Left forelimb (tissue), 1 donor: ENCODE measurements around the gene ARID4B.
"Not testable (repeated sequence)": the region's sequence is repeated elsewhere in the genome, so short reads cannot be mapped to it uniquely, and the experiment has no call there.

Source experiments
- DNase-seq: peaks from one replicate; pipeline ENCODE4 v3.0.0-alpha.2; 2018; ENCODE audit warnings: low spot score

ARID4B gene, protein sequence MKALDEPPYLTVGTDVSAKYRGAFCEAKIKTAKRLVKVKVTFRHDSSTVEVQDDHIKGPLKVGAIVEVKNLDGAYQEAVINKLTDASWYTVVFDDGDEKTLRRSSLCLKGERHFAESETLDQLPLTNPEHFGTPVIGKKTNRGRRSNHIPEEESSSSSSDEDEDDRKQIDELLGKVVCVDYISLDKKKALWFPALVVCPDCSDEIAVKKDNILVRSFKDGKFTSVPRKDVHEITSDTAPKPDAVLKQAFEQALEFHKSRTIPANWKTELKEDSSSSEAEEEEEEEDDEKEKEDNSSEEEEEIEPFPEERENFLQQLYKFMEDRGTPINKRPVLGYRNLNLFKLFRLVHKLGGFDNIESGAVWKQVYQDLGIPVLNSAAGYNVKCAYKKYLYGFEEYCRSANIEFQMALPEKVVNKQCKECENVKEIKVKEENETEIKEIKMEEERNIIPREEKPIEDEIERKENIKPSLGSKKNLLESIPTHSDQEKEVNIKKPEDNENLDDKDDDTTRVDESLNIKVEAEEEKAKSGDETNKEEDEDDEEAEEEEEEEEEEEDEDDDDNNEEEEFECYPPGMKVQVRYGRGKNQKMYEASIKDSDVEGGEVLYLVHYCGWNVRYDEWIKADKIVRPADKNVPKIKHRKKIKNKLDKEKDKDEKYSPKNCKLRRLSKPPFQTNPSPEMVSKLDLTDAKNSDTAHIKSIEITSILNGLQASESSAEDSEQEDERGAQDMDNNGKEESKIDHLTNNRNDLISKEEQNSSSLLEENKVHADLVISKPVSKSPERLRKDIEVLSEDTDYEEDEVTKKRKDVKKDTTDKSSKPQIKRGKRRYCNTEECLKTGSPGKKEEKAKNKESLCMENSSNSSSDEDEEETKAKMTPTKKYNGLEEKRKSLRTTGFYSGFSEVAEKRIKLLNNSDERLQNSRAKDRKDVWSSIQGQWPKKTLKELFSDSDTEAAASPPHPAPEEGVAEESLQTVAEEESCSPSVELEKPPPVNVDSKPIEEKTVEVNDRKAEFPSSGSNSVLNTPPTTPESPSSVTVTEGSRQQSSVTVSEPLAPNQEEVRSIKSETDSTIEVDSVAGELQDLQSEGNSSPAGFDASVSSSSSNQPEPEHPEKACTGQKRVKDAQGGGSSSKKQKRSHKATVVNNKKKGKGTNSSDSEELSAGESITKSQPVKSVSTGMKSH (N-terminal part only)

DNA sequence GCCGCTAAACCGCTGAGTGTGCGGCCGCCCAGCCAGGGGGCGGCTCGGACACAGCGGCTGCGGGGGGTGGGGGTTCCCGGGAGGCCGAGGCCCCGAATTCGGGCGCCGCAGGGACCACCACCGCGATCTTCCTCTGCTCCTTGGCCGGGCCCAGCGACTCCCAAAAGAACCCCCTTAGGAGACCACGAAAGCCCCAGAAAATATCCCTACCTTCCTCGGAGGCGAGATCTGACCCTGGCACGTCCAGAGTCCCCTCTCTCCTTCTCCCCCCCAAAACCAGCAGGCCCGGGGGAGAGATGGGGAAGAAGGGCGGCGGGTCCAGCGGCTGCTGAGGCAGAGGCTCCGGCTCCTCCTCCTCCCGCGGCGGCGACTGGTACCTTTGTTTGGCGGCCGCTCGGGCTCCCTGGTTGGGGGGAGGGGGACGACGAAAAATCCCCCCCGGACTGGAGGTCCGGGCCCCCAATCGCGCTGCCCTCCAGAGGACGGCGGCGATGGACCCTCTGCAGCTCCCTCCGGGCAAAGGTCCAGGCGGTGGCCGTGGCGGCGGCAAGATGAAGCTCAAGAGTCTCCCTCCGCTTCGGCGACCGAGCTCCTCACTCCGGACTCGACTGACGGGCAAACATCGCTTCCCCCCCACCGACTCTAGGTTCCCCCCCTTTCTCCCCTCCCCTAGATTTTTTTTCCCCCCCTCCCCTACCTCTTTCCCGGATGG is at the start of gene ARID4B:
ARID4B (minus strand) TSS at position 621 of the 712 bp plus-strand sequence. CDS start 1,260 bp downstream, outside the sequence.
- peak; percentile 91 for DNase-seq

DNA sequence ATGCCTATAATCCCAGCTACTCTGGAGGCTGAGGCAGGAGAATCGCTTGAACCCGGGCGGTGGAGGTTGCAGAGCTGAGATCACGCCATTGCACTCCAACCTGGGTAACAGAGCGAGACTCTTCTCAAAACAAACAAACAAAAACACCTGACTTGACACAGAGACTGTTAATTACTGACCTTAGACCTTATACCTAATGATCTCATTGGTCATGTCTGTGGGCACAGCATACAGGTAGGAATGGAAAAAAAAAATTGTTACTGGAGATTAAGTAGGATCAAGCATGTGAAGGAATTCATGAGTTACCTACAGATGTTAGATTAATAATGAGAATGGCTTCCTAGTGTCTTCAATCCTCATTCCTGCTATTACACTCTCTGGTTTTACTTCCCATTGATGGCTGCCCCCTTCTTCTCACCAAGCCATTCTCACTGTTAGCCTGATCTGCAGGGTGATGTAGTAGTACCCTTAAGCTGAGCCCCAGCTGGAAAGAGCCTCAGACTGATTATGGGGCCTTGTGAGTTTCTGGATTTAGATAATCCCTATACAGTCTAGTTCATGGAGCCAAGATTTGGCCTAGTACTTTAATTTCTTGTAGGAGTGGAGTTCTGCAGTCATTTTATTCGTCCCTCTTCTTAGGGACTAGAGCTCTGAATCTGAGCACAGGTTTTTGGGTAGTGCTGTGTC is 48.1 kb upstream of the ARID4B start:
- DNase-seq, result no peak

DNA sequence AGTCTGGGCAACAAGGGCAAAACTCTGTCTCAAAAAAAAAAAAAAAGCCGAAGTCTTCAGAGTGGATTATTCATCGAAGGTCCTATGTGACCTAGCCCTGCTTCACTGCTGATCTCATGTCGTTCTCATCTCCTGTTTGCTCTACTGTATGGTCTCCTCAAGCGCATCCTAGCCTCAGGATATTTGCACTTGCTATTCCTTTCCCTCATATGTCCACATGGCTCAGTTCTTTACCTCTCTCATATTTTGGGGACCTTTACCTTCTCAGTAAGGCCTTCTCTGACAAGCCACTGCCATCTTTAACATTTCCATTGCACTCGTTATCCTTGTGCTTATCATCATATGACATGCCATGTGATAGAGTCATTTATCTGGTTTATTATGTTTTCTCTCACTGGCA is 41.8 kb upstream of the ARID4B start:
- no peak for DNase-seq

DNA sequence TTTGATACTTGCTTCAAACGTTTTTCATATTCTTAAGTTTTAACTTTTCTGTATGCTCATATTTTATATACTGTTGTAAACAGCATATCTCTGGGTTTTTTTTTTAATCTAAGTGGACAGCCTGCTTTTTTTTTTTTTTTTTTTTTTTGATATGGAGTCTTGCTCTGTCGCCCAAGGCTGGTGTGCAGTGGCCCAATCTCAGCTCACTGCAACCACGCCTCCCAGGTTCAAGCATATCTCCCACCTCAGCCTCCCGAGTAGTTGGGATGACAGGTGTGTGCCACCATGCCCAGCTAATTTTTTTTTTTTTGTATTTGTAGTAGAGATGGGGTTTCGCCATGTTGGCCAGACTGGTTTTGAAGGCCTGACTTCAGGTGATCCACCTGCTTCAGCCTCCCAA is 40.4 kb upstream of the ARID4B start:
- DNase-seq, result no peak

DNA sequence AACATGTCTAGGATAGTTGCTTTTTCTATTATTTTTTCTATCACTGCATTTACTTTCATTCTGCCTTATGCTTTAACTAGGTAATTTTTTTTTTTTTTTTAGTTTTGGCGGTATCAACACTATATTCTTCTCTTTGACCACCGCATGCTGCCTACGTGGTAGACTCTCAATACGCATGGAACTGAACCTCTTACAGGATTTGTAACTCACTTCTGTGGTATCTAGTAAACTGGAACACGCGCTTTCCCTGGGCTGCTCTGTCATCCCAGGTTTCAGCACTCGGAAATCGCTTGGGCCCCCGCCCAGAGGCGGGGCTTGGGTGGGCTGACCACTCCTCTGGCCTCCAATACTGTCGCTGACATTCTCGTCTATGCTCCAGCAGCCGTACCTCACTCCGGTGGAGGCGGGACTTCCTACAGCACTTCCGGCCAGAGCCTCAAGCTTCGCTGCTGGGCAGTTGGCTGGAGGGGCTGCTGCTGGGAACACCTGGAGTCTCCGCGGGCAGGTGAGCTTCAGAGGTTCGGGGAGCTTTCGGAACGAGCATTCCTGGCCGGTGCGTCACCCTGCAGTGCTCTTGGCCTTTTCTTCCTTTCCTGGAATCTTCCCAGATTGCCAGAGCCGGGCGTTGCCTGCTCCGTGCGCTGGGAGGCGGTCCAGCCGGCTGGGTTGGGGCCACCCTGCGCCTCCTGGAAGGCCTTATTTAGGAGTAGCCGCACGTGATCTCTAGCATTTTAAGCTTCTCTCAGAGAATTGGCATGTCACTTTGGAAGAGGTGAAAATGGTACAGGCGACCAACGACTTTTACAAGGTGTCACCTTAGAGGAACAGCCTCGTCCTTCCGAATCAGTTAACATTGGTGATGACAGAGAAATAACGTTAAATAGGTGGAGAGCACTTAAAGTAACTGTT is 39.3 kb upstream of the ARID4B start, which contains the start of gene TBCE:
TBCE (plus strand) TSS at position 428 of the 909 bp plus-strand sequence. CDS start 12,623 bp downstream, outside the sequence.
- peak; percentile 97 for DNase-seq

DNA sequence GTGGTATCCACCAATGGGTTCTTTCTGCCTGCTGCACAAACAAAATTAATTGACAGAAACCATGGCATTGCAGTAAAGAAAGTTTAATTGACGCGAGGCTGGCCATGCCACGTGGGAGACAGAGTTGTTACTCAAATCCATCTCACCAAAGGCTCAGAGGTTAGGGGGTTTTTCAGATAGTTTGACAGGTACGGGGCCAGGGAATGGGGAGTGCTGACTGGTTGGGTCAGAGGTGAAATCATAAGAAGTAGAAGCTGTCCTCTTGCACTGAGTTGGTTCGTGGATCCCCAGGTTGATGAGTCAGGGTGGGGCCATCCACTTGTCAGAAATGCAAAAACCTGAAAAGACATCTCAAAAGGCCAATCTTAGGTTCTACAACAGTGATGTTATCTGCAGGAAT is 38.3 kb upstream of the ARID4B start:
- no peak for DNase-seq

DNA sequence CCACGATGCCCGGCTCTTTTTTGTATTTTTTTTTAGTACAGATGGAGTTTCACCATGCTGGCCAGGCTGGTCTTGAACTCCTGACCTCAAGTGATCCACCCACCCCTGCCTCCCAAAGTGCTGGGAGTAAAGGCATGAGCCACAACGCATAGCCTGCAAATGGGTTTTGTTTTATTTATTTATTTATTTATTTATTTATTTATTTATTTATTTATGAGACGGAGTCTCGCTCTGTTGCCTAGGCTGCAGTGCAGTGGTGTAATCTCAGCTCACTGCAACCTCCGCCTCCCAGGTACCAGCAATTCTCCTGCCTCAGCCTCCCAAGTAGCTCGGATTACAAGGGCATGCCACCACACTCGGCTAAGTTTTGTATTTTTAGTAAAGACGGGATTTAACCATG is 36.2 kb upstream of the ARID4B start:
- DNase-seq, result not testable (repeated sequence)

DNA sequence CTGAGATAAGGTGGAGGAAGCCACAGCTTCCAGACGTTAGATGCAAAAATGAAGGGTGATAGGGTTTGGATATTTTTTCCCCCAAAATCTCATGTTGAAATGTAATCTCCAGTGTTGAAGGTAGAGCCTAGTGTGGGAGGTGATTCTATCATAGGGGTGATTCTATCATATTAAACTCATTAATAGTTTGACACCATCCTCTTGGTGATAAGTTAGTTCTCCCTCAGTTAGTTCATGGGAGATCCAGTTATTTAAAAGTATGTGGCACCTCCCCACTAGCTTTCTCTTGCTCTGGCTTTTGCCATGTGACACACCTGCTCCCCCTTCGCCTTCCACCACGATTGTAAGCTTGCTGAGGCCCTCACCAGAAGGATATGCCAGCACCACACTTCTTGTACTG is 30.9 kb upstream of the ARID4B start:
- DNase-seq, result no peak

DNA sequence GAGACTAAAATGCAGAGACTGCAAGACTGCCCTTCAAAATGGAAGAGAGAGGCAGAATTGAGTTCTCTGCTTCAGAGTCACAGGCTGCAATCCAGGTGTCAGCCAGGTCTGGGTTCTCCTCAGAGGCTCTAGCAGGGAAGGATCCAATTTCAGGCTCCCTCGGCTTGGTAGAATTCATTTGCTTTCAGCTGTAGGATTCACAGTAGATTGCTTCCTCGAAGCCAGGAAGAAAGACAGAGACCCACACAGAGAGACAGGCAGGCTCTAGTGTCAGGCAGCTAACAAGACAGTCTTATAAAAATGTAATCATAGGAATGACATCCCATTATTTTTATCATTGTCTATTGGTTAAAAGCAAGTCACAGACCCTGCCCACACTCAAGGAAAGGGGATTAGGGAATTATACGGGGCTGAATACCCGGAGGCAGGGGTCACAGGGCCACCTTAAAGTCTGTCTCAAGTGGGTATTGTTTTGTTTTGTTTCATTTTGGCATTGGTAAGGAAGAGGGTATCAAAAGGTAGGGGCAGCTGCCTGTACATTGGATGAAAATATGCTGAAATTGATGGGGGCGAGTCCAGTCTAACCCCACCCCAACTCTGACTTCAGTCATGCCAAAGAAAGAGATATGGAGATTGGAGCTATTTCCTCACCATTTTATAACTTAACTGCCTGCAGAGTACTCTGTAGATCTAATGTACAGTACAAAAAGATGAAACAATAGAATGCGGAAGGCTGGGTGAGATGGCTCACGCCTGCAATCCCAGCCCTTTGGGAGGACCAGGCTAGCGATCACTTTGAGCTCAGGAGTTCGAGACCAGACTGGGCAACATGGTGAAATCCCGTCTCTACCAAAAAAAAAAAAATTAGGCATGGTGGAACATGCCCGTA is 29.8 kb upstream of the ARID4B start:
- DNase-seq, result no peak

DNA sequence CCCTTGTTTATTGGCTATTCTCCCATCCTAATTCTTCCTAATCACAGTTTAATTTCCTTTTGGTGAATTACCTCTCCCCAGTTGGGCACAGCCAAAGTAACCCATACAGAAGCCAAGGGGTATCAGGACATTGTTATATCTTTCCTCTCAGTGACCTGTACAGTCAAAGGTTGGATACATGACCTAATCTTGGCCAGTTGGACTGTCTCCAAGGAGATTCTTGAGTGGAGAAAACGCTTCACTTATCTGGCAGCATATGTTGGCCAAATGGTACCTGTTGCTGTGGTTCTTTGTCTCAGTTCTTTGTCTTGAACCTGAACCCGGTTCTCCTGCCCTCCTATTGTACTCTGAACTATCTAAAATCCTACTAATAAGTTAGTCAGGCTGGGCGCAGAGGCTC is 23.9 kb upstream of the ARID4B start:
- no peak for DNase-seq

DNA sequence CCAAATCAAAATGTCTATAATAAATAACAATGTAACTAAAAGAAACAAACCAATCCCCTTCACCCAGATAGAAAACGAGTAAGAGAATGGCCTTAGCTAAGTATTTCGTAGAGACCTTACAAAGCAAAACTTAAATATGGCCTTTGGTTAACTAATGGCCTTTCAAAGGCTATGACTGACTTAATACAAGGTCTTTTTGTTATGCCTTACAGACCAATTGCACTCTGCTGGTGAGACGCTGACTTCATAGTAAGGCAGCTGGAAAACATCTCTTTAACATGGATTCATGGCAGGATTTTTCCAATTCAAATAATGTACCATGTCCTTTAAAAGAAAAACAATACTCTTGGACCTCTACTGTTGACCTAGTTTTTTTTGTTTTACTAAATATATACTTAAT is 23.5 kb upstream of the ARID4B start:
- no peak for DNase-seq

DNA sequence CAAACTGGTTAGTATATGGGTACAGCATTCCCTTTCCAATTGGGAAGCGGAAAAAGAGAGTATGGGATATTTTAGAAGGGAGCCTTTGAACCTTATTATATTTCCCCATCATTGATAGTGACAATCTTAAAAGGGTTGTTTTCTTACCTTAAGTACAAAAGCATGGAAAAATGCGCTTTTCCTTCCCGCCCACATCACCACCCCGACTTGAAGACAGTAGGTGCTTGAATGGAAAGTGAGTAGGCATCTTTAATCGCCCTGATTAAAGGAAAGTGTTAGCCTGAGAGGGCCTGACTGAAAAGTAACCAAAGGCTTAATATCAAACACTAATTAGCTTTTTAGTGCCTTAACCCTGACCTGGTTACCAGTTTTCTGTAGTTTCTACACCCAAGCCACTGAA is 15.7 kb upstream of the ARID4B start:
- DNase-seq, result no peak

DNA sequence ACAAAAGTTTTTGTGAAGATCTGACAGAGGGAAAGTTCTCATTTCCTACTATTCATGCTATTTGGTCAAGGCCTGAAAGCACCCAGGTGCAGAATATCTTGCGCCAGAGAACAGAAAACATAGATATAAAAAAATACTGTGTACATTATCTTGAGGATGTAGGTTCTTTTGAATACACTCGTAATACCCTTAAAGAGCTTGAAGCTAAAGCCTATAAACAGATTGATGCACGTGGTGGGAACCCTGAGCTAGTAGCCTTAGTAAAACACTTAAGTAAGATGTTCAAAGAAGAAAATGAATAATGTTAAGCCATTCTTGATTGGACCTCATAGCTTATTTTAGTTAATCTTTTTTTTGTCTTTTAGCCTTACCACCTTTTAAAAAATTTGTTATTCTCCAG is 14.5 kb upstream of the ARID4B start:
- DNase-seq, result no peak

DNA sequence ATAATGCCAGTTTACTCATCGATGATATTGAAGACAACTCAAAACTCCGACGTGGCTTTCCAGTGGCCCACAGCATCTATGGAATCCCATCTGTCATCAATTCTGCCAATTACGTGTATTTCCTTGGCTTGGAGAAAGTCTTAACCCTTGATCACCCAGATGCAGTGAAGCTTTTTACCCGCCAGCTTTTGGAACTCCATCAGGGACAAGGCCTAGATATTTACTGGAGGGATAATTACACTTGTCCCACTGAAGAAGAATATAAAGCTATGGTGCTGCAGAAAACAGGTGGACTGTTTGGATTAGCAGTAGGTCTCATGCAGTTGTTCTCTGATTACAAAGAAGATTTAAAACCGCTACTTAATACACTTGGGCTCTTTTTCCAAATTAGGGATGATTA is 14.1 kb upstream of the ARID4B start:
- no peak for DNase-seq

DNA sequence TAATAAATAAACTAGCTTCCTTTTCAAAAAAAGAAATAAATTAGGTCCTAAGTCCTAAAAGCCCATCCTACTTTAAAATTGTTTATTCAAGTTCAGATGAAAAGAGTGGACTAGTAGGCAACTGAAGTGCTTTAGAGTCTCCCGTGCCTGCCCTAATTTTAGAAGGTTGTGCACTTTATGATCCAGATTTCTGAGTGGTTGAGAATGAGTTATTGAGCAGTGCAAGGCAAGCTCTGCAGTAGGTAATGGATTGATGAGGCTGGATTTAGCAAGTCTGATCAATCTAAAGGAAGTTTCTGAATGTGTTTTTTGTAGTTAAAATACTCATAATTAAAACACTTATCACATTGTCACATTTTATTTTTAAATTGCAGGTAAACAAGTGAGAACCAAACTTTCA is 13.4 kb upstream of the ARID4B start:
- DNase-seq, result no peak

DNA sequence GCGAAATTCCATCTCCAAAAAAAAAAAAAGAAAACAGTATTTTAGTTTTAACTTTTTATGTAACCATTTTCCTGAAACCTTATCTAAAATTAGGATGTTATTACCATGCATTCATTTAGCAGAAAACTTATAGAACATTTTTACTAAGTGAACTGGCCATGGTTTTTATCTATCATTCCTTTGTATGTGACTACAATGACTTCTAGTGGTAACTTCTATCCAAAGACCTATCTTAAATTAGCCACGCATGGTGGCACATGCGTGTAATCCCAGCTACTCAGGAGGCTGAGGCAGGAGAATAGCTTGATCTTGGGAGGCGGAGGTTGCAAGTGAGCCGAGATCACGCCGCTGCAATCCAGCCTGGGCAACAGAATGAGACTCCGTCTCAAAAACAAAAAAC is 11.8 kb upstream of the ARID4B start:
- no peak for DNase-seq

DNA sequence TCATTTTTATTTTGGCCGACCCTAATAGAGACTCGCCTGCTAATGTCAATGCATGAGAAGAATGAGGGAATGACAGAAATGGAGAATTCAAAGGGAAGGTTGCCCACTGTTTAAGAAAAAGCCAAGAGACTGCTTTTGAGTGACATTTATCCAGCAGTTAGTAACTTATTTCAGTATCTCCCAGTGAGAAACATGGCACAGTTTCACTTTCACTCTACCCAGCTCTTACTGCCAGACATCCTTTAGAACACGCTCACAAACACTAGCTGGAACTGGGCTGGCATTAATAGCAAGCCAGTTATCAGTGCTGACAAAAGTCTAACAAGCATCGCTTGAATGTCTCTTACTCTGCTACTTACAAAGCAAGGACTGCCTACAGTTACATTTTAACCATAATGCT is 8.9 kb upstream of the ARID4B start:
- DNase-seq, result no peak

DNA sequence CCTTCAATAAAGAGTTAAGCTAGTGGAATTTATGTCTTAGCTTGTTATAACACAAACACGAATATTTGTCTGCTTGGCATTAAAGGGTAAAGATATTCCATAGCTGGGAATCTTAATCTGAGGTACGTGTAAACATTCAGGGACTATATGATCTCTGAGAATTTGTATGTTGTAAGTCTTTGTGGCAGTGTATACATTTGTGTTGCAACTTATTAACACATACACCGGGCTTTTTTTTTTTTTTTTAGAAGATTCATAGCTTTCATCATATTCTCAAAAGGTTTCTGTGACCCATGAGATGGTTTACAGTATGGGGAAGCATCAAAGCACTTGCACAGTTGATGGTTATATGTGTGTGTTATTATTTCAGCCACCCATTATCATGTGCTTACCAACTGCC is 3.4 kb upstream of the ARID4B start:
- DNase-seq, result no peak

DNA sequence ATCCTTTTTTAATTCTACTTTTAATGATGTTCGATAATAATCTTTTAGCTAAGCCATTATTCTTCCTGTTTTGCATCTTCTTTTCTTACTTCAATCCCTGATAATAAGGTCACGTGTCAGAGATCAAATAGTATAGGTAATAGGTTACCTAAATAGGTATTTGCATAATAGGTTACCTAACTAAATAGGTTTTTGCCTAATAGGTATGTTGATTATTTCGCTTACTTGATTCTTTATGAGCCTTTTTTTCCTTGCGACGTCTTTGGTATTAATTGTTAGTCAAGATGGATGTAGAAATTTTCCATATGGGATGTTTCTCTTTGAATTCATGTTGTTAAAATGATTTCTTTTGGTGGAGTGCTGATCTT is 2.9 kb upstream of the ARID4B start:
- no peak for DNase-seq
